NCI-H2029 (cell line): ENCODE results near the gene CUX1.

ENCODE experiments used
- DNase-seq: peaks from one replicate; lab custom pipeline; 2025; lab: John Stamatoyannopoulos, UW

Gene CUX1

GRCh38 chr7:102185796-102186195 is 368.4 kb downstream of the CUX1 start:
- no peak for DNase-seq

GRCh38 chr7:102186306-102186705 is 368.9 kb downstream of the CUX1 start:
- DNase-seq, result no peak

GRCh38 chr7:102188746-102189145 is 371.3 kb downstream of the CUX1 start:
- no peak for DNase-seq

GRCh38 chr7:102189756-102190155 is 372.3 kb downstream of the CUX1 start:
- DNase-seq, result no peak

- no peak for DNase-seq
These were observed 373.4 kb downstream of the CUX1 start for GRCh38 chr7:102190776-102191350.

GRCh38 chr7:102191556-102192379 is 374.3 kb downstream of the CUX1 start:
- DNase-seq, result no peak

- no peak for DNase-seq
These were observed 375.4 kb downstream of the CUX1 start for GRCh38 chr7:102192790-102193189.

- no peak for DNase-seq
These were observed 376.4 kb downstream of the CUX1 start for GRCh38 chr7:102193806-102194205.

GRCh38 chr7:102195361-102195760 is 377.9 kb downstream of the CUX1 start:
- no peak for DNase-seq

- DNase-seq, result no peak
These were observed 378.6 kb downstream of the CUX1 start for GRCh38 chr7:102196028-102196427.

- DNase-seq, result no peak
These were observed 379.7 kb downstream of the CUX1 start for GRCh38 chr7:102197161-102197560.

GRCh38 chr7:102197599-102197998 is 380.2 kb downstream of the CUX1 start:
- DNase-seq, result no peak

- no peak for DNase-seq
These were observed 381.1 kb downstream of the CUX1 start for GRCh38 chr7:102198417-102198956.

GRCh38 chr7:102201576-102201975 is 384.1 kb downstream of the CUX1 start:
- DNase-seq, result no peak

- no peak for DNase-seq
These were observed 385.1 kb downstream of the CUX1 start for GRCh38 chr7:102202556-102202955.

- no peak for DNase-seq
These were observed 385.8 kb downstream of the CUX1 start for GRCh38 chr7:102203218-102203617.

GRCh38 chr7:102204212-102204611 is 386.8 kb downstream of the CUX1 start:
- no peak for DNase-seq

GRCh38 chr7:102205915-102206314 is 388.5 kb downstream of the CUX1 start:
- no peak for DNase-seq

GRCh38 chr7:102208826-102209225 is 391.4 kb downstream of the CUX1 start:
- no peak for DNase-seq

- DNase-seq, result no peak
These were observed 393.4 kb downstream of the CUX1 start for GRCh38 chr7:102210787-102211186.

GRCh38 chr7:102211590-102212550 is 394.4 kb downstream of the CUX1 start:
- DNase-seq, result no peak

GRCh38 chr7:102214477-102215072 is 397.1 kb downstream of the CUX1 start:
- DNase-seq, result no peak
